OCI-LY3 (cell line): ENCODE data around the gene ARHGEF28.

ENCODE experiments used
- H2AFZ ChIP-seq: fragments of 200-600, 300-600 bp; shearing (Covaris generic); 2 replicates; pipeline ENCODE4 v1.6.0; 2014; ENCODE audit warnings: antibody characterized with exemption, low read depth, low read length
- H3K27ac ChIP-seq: fragments of 200-600, 300-600 bp; sonication (generic); 2 replicates; pipeline ENCODE4 v1.5.1; 2014; ENCODE audit warnings: mild to moderate bottlenecking, low read length, moderate library complexity, mixed read lengths
- H3K27me3 ChIP-seq: fragments of 200-600, 300-600 bp; sonication (generic); 2 replicates; pipeline ENCODE4 v1.6.1; 2014; ENCODE audit warnings: low read depth, low read length, mixed read lengths
- H3K36me3 ChIP-seq: fragments of 200-600, 300-600 bp; sonication (generic); replicated peaks from 2 replicates; pipeline ENCODE3; 2014; ENCODE audit warnings: low read depth, low read length, mixed read lengths
- H3K4me1 ChIP-seq: fragments of 300-600, 200-600 bp; sonication (generic); 2 replicates; pipeline ENCODE4 v1.6.1; 2014; ENCODE audit warnings: low read length, mixed read lengths
- H3K4me2 ChIP-seq: fragments of 200-600, 300-600 bp; sonication (generic); 2 replicates; pipeline ENCODE4 v1.6.1; 2014; ENCODE audit warnings: low read length, mixed read lengths
- H3K4me3 ChIP-seq: fragments of 300-600, 200-600 bp; sonication (generic); 2 replicates; pipeline ENCODE4 v1.5.1; 2014; ENCODE audit warnings: antibody characterized with exemption, mild to moderate bottlenecking, low read length, moderate library complexity
- H3K79me2 ChIP-seq: fragments of 300-600, 200-600 bp; shearing (Covaris generic); 2 replicates; pipeline ENCODE4 v1.6.1; 2014; ENCODE audit warnings: mild to moderate bottlenecking, low read length, mixed read lengths
- H3K9ac ChIP-seq: fragments of 300-600, 200-600 bp; shearing (Covaris generic); 2 replicates; pipeline ENCODE4 v1.6.0; 2014; ENCODE audit warnings: mild to moderate bottlenecking, low read length, moderate library complexity
- H3K9me3 ChIP-seq: fragments of 200-600, 300-600 bp; shearing (Covaris generic); 2 replicates; pipeline ENCODE4 v1.6.1; 2014; ENCODE audit warnings: low read length, mixed read lengths; ENCODE audit not compliant: insufficient read depth
- H4K20me1 ChIP-seq: fragments of 200-600, 300-600 bp; sonication (generic); 2 replicates; pipeline ENCODE4 v1.6.1; 2016; ENCODE audit warnings: low read length, mixed read lengths; ENCODE audit not compliant: insufficient read depth
- EZH2phosphoT487 ChIP-seq: fragments of 200-600 bp; shearing (Covaris generic); IDR thresholded peaks from 2 replicates; pipeline ENCODE4 v1.6.1; 2018; ENCODE audit warnings: antibody characterized with exemption, mixed run types, low read depth
- TF ChIP-seq, protein P1 (sequence below): fragments of 200-600, 300-600 bp; sonication (generic); IDR thresholded peaks from 2 replicates; pipeline ENCODE4 v1.5.1; 2014; ENCODE audit warnings: antibody characterized with exemption, low read length, low read depth

ARHGEF28 gene

DNA sequence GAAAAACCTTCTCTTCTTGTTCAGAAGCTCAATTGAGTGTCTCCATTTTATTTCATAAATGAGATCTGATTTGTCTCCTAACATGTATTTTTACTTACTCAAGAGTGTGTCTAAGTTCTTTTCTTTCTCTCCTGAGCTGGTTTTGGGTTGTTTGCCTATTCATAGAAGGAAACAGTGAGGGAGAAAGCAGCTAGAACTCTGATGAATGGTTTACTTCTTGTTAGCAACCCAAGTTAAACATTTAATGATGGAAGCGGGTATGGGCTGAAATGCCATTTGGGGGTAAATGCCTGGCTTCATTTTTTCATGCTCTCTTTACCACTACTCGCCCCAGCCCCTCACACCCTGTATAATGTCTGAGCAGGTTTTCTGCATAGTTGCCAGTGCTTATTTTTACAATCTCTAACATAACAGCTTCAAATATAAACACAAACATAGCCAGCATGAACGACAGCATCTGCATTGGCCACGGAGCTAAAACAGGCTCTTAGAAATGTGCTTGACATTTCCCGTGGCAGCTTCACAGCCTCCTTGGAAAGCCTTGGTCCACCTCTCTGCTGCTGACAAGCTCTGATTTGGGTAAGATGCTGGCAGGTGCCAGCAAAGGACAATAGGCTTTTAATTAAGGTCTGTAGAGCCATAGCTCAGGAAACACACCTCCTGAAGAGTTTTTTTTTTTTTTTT is 321.1 kb downstream of the ARHGEF28 start:
- Histone ChIP-seq H4K20me1 (no peaks in the 10 kb centered on the region), H3K9me3 (no peaks in the 10 kb centered on the region), H3K9ac (no peak overlapping the region), H3K36me3 (no peaks in the 10 kb centered on the region), H3K79me2 (no peaks in the 10 kb centered on the region), H3K4me2 (no peak overlapping the region), H3K27ac (no peak overlapping the region), H3K4me1 (no peaks in the 10 kb centered on the region), H2AFZ (no peak overlapping the region), H3K27me3 (0 out of 2 replicates have a peak, but pooled peaks cover 7% of the 10 kb centered on the region), H3K4me3 (no peak overlapping the region)
- TF ChIP-seq EZH2phosphoT487, result no peak
- TF ChIP-seq, protein P1, sequence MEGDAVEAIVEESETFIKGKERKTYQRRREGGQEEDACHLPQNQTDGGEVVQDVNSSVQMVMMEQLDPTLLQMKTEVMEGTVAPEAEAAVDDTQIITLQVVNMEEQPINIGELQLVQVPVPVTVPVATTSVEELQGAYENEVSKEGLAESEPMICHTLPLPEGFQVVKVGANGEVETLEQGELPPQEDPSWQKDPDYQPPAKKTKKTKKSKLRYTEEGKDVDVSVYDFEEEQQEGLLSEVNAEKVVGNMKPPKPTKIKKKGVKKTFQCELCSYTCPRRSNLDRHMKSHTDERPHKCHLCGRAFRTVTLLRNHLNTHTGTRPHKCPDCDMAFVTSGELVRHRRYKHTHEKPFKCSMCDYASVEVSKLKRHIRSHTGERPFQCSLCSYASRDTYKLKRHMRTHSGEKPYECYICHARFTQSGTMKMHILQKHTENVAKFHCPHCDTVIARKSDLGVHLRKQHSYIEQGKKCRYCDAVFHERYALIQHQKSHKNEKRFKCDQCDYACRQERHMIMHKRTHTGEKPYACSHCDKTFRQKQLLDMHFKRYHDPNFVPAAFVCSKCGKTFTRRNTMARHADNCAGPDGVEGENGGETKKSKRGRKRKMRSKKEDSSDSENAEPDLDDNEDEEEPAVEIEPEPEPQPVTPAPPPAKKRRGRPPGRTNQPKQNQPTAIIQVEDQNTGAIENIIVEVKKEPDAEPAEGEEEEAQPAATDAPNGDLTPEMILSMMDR, result no peak

DNA sequence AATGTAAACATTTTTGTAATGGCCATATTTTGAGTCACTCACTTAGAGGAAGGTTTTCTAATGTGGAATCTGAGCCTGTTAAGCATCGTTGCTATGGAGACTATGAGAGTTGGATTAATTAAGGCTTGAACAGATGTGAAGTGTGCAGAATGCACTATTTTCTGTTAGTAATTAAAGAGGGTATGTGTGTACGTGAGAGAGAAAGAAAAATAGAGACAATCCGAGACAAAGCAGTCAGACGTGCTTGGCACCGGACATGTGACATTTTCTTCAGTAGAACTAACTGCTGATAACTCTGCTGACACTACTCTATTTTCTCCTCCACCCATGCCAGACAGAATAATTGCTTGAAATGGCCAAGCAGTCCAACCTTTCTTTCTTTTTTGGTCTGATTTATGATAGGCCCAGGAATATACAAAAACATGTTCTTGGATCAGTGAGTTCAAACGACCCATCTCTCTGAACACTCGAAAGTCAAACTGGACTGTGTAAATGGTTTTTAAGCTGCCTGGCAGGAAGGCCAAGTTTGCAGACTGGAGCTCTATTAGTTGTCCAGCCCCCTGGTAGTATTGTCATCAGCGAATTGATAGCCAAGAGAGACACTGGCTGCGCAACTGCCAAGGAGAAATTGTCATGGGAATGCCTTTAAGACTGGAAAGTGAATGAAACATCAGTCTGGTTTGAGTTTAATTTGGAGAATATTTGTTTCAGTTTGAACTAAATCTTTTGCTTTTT is 322.1 kb downstream of the ARHGEF28 start:
- no peak overlapping the region for H3K9ac ChIP-seq
- no peaks in the 10 kb centered on the region for H3K9me3 ChIP-seq
- no peak for TF ChIP-seq EZH2phosphoT487
- TF ChIP-seq, protein P1, result no peak
- H3K27me3 ChIP-seq, result 0 out of 2 replicates have a peak, but pooled peaks cover 7% of the 10 kb centered on the region
- no peak overlapping the region for H3K4me3 ChIP-seq
- no peaks in the 10 kb centered on the region for H3K36me3 ChIP-seq
- no peak overlapping the region for H3K4me2 ChIP-seq
- H4K20me1 ChIP-seq, result no peaks in the 10 kb centered on the region
- no peak overlapping the region for H3K27ac ChIP-seq
- H3K79me2 ChIP-seq, result no peaks in the 10 kb centered on the region
- no peak overlapping the region for H2AFZ ChIP-seq
- H3K4me1 ChIP-seq, result no peaks in the 10 kb centered on the region

DNA sequence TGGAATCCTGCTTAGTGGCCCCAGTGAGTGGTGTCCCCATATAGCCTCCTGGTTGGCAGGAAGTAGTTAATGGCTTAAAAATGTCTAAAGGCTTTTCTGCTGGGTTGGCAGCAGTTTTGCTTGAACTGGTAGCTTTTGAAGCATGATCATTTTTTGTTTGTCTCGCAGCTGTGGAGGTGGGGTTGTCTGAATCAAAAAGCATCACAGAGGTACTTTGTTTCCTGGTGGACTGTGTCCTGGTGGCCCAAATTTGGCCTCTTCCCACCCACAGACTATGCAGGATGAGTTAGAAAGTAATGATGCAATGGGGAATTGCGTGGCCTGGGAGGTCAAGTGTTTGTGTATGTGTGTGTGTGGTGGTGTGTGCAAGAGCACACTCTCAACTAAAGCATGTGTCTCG is 322.7 kb downstream of the ARHGEF28 start:
- Histone ChIP-seq H3K79me2 (no peaks in the 10 kb centered on the region), H4K20me1 (no peaks in the 10 kb centered on the region), H3K36me3 (no peaks in the 10 kb centered on the region), H2AFZ (no peak overlapping the region), H3K9me3 (no peaks in the 10 kb centered on the region), H3K27me3 (0 out of 2 replicates have a peak, but pooled peaks cover 7% of the 10 kb centered on the region), H3K4me3 (no peak overlapping the region), H3K4me1 (no peaks in the 10 kb centered on the region), H3K9ac (no peak overlapping the region), H3K4me2 (no peak overlapping the region), H3K27ac (no peak overlapping the region)
- TF ChIP-seq, protein P1, result no peak
- TF ChIP-seq EZH2phosphoT487, result no peak

DNA sequence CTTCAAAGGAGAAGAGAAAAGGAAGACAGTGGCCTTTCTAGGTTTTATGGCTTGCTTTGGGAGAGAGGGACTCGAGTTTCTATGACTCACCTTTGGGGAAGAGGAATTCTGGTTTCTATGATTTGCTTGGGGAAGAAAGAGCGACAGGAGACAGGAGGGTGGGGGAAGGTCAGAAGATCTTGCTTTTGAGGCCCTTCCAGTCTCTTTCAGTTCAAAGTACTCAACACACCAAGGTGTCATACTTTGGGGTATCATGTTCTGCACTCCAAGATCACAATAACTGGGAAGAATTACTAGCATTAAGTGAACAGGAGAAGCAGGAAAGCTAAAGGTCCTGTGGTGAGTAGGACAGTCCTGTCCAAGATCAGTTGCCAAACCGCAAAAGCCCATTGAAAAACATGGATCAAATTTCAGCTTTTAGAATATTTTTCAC is 324.5 kb downstream of the ARHGEF28 start:
- Histone ChIP-seq H3K4me1 (no peaks in the 10 kb centered on the region), H3K9me3 (no peaks in the 10 kb centered on the region), H3K27me3 (0 out of 2 replicates have a peak, but pooled peaks cover 7% of the 10 kb centered on the region), H3K36me3 (no peaks in the 10 kb centered on the region), H3K9ac (no peak overlapping the region), H2AFZ (no peak overlapping the region), H4K20me1 (no peaks in the 10 kb centered on the region), H3K4me2 (no peak overlapping the region), H3K79me2 (no peaks in the 10 kb centered on the region), H3K27ac (no peak overlapping the region), H3K4me3 (no peak overlapping the region)
- no peak for TF ChIP-seq EZH2phosphoT487
- TF ChIP-seq, protein P1, result no peak
